ENCODE results near the gene PAPPA. TPM values are rescaled to one million over a fixed set of nuclear protein-coding genes. Genes with fewer than 3 reads are reported as not detected.
A peak's percentile ranks its signal among the peaks of the same experiment; 100 is the strongest.

Gene PAPPA
- total and polyA plus RNA-seq, 2 experiments from 2014 or later = 0.76 to 0.80 TPM

DNA sequence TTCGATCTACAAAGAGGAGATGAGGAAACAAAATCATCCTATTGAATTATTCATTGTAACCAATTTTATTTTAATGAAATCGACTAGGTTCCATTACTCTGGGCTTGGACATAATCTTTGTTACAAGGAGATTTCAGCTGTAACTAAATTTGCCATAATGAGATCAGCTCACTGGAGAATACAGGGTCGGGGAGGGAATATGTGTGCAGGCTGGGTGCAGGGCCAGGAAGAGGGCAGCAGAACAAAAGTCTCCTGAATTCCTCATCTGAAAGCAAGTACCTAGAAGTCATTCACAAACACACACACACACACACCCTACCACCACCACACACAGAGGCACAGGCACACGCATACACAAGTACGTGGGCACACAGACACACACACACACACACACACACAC lies 151.2 kb downstream of the PAPPA start:
- H3K9me3 ChIP-seq (ENCODE audit: low read depth) = no peaks in the 10 kb centered on the region
- DNase-seq (ENCODE audit: low read depth in 1 of 2, low spot score in 1 of 2) = no peak
- TF ChIP-seq, protein P1, sequence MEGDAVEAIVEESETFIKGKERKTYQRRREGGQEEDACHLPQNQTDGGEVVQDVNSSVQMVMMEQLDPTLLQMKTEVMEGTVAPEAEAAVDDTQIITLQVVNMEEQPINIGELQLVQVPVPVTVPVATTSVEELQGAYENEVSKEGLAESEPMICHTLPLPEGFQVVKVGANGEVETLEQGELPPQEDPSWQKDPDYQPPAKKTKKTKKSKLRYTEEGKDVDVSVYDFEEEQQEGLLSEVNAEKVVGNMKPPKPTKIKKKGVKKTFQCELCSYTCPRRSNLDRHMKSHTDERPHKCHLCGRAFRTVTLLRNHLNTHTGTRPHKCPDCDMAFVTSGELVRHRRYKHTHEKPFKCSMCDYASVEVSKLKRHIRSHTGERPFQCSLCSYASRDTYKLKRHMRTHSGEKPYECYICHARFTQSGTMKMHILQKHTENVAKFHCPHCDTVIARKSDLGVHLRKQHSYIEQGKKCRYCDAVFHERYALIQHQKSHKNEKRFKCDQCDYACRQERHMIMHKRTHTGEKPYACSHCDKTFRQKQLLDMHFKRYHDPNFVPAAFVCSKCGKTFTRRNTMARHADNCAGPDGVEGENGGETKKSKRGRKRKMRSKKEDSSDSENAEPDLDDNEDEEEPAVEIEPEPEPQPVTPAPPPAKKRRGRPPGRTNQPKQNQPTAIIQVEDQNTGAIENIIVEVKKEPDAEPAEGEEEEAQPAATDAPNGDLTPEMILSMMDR (IDR thresholded peaks at IDR 0.05; ENCODE audit: low read depth, low read length) = no peak
- no peak overlapping the region for H3K4me3 ChIP-seq
- H3K4me1 ChIP-seq (ENCODE audit: low read depth) = peaks cover 3% of the 10 kb centered on the region
- no peaks in the 10 kb centered on the region for H3K27me3 ChIP-seq
- H3K27ac ChIP-seq = no peak overlapping the region
- no peaks in the 10 kb centered on the region for H3K36me3 ChIP-seq

DNA sequence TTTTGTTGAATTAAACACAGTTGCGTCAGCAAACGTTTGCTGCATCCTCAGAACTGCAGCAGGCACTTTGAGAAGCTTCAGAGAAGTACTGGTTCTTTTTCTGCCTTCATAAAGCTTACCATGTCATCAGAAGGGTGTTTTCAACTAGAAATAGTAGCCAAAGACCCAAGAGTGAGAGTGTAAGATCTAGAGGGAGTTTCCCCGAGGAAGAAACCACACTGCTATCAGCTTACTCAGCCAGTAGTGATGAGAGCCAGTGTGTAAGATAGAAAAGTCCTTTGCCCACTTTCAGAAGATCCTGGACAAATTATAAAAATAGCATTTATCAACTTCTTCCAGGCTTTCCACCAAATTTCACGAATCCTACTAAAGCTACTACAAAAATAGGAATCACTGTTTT lies 154.5 kb downstream of the PAPPA start:
- H3K27me3 ChIP-seq = no peaks in the 10 kb centered on the region
- peaks cover 3% of the 10 kb centered on the region for H3K4me1 ChIP-seq (ENCODE audit: low read depth)
- H3K27ac ChIP-seq = no peak overlapping the region
- peak in 1 of 2 donors; percentile 54 for DNase-seq (ENCODE audit: low read depth in 1 of 2, low spot score in 1 of 2)
- no peak overlapping the region for H3K4me3 ChIP-seq
- TF ChIP-seq, protein P1 (IDR thresholded peaks at IDR 0.05; ENCODE audit: low read depth, low read length) = no peak
- no peaks in the 10 kb centered on the region for H3K36me3 ChIP-seq
- H3K9me3 ChIP-seq (ENCODE audit: low read depth) = no peaks in the 10 kb centered on the region

DNA sequence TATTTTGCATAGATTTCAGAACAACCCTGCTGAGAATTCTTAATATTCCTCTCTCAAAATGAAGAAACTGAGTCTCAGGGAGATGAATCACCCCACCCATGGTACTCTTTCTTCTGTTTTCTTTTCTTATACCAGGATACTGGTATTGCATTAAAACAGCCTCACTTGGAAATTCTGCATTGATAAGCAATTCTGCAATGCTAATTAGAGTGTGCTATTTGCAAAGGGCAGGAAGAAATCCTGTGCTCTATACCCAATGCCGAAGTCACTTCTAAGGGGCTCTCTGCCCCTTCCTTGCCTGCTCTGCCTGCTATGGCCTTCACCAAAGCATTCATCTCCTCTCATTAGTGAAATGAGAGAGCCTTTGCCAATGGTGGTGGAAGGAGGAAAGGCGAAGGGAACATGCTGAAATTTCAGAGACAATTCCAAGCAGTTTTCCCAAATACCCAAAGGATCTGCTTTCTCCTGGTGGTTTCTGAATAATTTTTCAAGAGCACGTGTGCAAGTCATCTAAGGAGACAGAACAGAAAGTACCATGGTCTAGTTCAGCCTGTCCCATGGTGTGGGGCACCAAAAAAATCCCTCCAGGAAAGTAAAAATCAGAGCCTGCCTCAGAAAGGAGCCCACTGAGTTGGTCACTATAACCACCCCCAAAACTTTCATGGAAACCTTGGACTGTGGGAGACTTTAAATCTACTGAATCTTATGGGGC lies 156.5 kb downstream of the PAPPA start:
- Histone ChIP-seq H3K4me1 (ENCODE audit: low read depth) (peaks cover 2% of the 10 kb centered on the region), H3K27me3 (no peaks in the 10 kb centered on the region), H3K36me3 (no peaks in the 10 kb centered on the region), H3K9me3 (ENCODE audit: low read depth) (no peaks in the 10 kb centered on the region), H3K4me3 (no peak overlapping the region), H3K27ac (no peak overlapping the region)
- TF ChIP-seq, protein P1 (IDR thresholded peaks at IDR 0.05; ENCODE audit: low read depth, low read length) = no peak
- no peak for DNase-seq (ENCODE audit: low read depth in 1 of 2, low spot score in 1 of 2)

DNA sequence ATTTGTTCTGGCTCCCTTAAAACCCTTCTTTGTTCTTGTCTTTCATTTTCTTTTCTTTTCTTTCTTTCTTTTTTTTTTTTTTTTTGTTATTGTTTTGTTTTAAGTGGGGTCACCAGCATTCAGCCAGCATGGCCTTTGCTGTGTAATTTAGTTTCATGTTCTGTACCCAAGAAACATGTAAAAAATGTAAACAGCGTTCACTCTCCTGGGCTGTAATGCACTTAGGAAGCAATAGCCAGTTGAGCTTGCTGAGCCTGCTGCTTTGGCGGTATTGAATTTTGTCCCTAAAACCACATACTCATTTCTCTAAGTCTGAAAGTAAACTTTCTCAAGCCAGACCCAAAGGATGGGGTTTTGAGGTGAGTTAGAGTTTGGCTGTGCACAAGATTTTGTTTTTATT lies 158.6 kb downstream of the PAPPA start:
- no peaks in the 10 kb centered on the region for H3K4me1 ChIP-seq (ENCODE audit: low read depth)
- no peak for DNase-seq (ENCODE audit: low read depth in 1 of 2, low spot score in 1 of 2)
- TF ChIP-seq, protein P1 (IDR thresholded peaks at IDR 0.05; ENCODE audit: low read depth, low read length) = no peak
- H3K36me3 ChIP-seq = no peaks in the 10 kb centered on the region
- H3K27ac ChIP-seq = no peak overlapping the region
- H3K4me3 ChIP-seq = no peak overlapping the region
- no peaks in the 10 kb centered on the region for H3K9me3 ChIP-seq (ENCODE audit: low read depth)
- no peaks in the 10 kb centered on the region for H3K27me3 ChIP-seq

DNA sequence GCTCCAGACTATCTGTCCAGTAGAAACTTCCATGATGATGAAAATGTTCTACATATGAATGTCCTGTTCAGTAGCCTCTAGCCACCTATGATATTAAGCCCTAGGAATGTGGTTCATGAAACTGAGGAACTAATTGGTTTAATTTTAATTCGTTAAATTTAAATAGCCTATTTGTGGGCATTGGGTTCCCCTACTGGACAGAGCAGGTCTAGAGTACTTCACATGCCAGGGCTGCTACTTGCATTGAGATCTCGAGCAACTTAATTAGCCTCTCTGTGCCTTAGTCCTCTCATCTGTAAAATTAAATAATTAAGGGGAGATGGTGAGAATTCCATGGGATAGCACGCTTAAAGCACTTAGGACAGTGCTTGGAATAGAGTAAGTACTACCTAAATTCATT lies 160.0 kb downstream of the PAPPA start:
- DNase-seq (ENCODE audit: low read depth in 1 of 2, low spot score in 1 of 2) = no peak
- H3K27me3 ChIP-seq = no peaks in the 10 kb centered on the region
- no peaks in the 10 kb centered on the region for H3K36me3 ChIP-seq
- TF ChIP-seq, protein P1 (IDR thresholded peaks at IDR 0.05; ENCODE audit: low read depth, low read length) = peak; percentile 23
- H3K9me3 ChIP-seq (ENCODE audit: low read depth) = no peaks in the 10 kb centered on the region
- H3K4me3 ChIP-seq = no peak overlapping the region
- H3K27ac ChIP-seq = no peak overlapping the region
- peaks cover under 1% of the 10 kb centered on the region for H3K4me1 ChIP-seq (ENCODE audit: low read depth)
